ENCODE data around the gene SLC47A2.

- TF ChIP-seq POLR2AphosphoS5 (IDR thresholded peaks at IDR 0.05; ENCODE audit: low read depth) (no peak), CTCF (IDR thresholded peaks at IDR 0.05; ENCODE audit: insufficient read depth, low read length) (no peak), REST (IDR thresholded peaks at IDR 0.05; ENCODE audit: insufficient replicate concordance, low read depth) (no peak)
Measured at GRCh38 chr17:19631905-19632304, 84.5 kb downstream of the SLC47A2 start.
